Tibial artery (tissue), 4 donors: ENCODE results near the gene LYRM4.
A peak's percentile ranks its signal among the peaks of the same experiment; 100 is the strongest.

Experiments
- DNase-seq, 2 donors: peaks; one replicate each; pipeline ENCODE4 v3.0.0-alpha.2; 2019
- H3K27ac ChIP-seq, 2 donors: fragments of 200-600 bp; sonication (generic) in 1 of 2; 1 replicate in 1 of 2; 2 replicates in 1 of 2; pipeline ENCODE4 v1.5.1; 2018 to 2019; ENCODE audit warnings: mild to moderate bottlenecking in 1 of 2
- H3K27me3 ChIP-seq, 2 donors: fragments of 200-600 bp; sonication (generic) in 1 of 2; one replicate each; pipeline versions ENCODE4 v1.5.1 to v1.6.0; 2016 to 2019
- H3K36me3 ChIP-seq, 3 donors: fragments of 200-600 bp; sonication (generic) in 2 of 3; one replicate each; pipeline ENCODE4 v1.5.1; 2016 to 2019; ENCODE audit warnings: mild to moderate bottlenecking in 2 of 3
- H3K4me1 ChIP-seq, 4 donors: fragments of 200-600 bp; sonication (generic) in 2 of 4; 1 replicate in 3 of 4; 2 replicates in 1 of 4; pipeline ENCODE4 v1.5.1; 2016 to 2019
- H3K4me3 ChIP-seq, 2 donors: fragments of 200-600 bp; sonication (generic) in 1 of 2; 1 replicate in 1 of 2; 2 replicates in 1 of 2; pipeline ENCODE4 v1.5.1; 2018 to 2019; ENCODE audit warnings: mild to moderate bottlenecking in 2 of 2
- H3K9me3 ChIP-seq, 3 donors: fragments of 200-600 bp; sonication (generic) in 1 of 3; one replicate each; pipeline ENCODE4 v1.5.1; 2016 to 2019
- CTCF ChIP-seq, 2 experiments: fragments of 200-600 bp in 1 of 2; fragments of 450-650 bp in 1 of 2; IDR thresholded peaks; one replicate each; pipeline ENCODE4 v1.5.1; 2017 to 2019; ENCODE audit warnings: antibody characterized with exemption in 2 of 2, mild to moderate bottlenecking in 1 of 2, moderate library complexity in 1 of 2
- intact Hi-C: fragments of 100-400 bp; cut with DNase I; formaldehyde crosslinking; loops from one replicate; pipeline ENCODE4 v1.15.0; 2023; ENCODE audit warnings: low total_unique reads

LYRM4 gene

GRCh38 chr6:5081182-5081581 lies 179.6 kb downstream of the LYRM4 start:
- Histone ChIP-seq H3K27me3 (no peaks in the 10 kb centered on the region), H3K36me3 (no peaks in the 10 kb centered on the region), H3K9me3 (no peaks in the 10 kb centered on the region), H3K27ac (no peak overlapping the region), H3K4me1 (peaks cover 0 to 4% (median 3%) of the 10 kb centered on the region in 4 donors), H3K4me3 (no peak overlapping the region)
- intact Hi-C loops = loop anchor here (10.0 kb wide), 1 partner anchor 684 kb away; no protein-coding TSS in a partner anchor
- TF ChIP-seq CTCF (IDR thresholded peaks at IDR 0.05) = no peak
- DNase-seq = no peak

GRCh38 chr6:5080574-5080973 lies 180.2 kb downstream of the LYRM4 start:
- no peaks in the 10 kb centered on the region for H3K4me1 ChIP-seq
- no peak for TF ChIP-seq CTCF (IDR thresholded peaks at IDR 0.05)
- H3K27ac ChIP-seq = no peak overlapping the region
- H3K27me3 ChIP-seq = no peaks in the 10 kb centered on the region
- H3K4me3 ChIP-seq = no peak overlapping the region
- H3K9me3 ChIP-seq = no peaks in the 10 kb centered on the region
- intact Hi-C loops = loop anchor here (10.0 kb wide), 1 partner anchor 684 kb away; no protein-coding TSS in a partner anchor
- DNase-seq = no peak
- H3K36me3 ChIP-seq = no peaks in the 10 kb centered on the region

- TF ChIP-seq CTCF (IDR thresholded peaks at IDR 0.05) = no peak
- Histone ChIP-seq H3K27me3 (no peaks in the 10 kb centered on the region), H3K27ac (no peak overlapping the region), H3K9me3 (no peaks in the 10 kb centered on the region), H3K4me1 (no peaks in the 10 kb centered on the region), H3K36me3 (no peaks in the 10 kb centered on the region), H3K4me3 (no peak overlapping the region)
- intact Hi-C loops = loop anchor here (10.0 kb wide), 1 partner anchor 685 kb away; no protein-coding TSS in a partner anchor
- DNase-seq = no peak
These were observed 181.1 kb downstream of the LYRM4 start for GRCh38 chr6:5079692-5080091.

GRCh38 chr6:5078121-5078669 lies 182.6 kb downstream of the LYRM4 start:
- intact Hi-C loops = no loop called here
- no peak for TF ChIP-seq CTCF (IDR thresholded peaks at IDR 0.05)
- H3K9me3 ChIP-seq = no peaks in the 10 kb centered on the region
- DNase-seq = no peak
- H3K36me3 ChIP-seq = no peaks in the 10 kb centered on the region
- no peak overlapping the region for H3K27ac ChIP-seq
- H3K4me1 ChIP-seq = no peaks in the 10 kb centered on the region
- H3K4me3 ChIP-seq = no peak overlapping the region
- H3K27me3 ChIP-seq = no peaks in the 10 kb centered on the region

- H3K27me3 ChIP-seq = no peaks in the 10 kb centered on the region
These were observed 183.8 kb downstream of the LYRM4 start for GRCh38 chr6:5076931-5077330.

More at GRCh38 chr6:5076931-5077330, 183.8 kb downstream of the LYRM4 start:
- H3K4me3 ChIP-seq = no peak overlapping the region
- H3K27ac ChIP-seq = no peak overlapping the region
- intact Hi-C loops = no loop called here
- peak in 1 of 2 donors; percentile 44 for DNase-seq
- no peaks in the 10 kb centered on the region for H3K36me3 ChIP-seq
- no peak for TF ChIP-seq CTCF (IDR thresholded peaks at IDR 0.05)
- H3K4me1 ChIP-seq = no peaks in the 10 kb centered on the region
- no peaks in the 10 kb centered on the region for H3K9me3 ChIP-seq
